GM19438 (cell line): ENCODE data around the gene MYOF.
"Not testable (repeated sequence)": the region's sequence is repeated elsewhere in the genome, so short reads cannot be mapped to it uniquely, and the experiment has no call there.

ENCODE experiments used
- ATAC-seq: cut with Tn5 transposase; IDR thresholded peaks from one replicate; pipeline ENCODE4 v1.9.1; 2021; ENCODE audit warnings: low read depth; ENCODE audit not compliant: unreplicated experiment

MYOF gene

GRCh38 chr10:93315246-93315645 is 166.9 kb downstream of the MYOF start:
- ATAC-seq = no peak

GRCh38 chr10:93314656-93315055 is 167.5 kb downstream of the MYOF start:
- not testable (repeated sequence) for ATAC-seq

- no peak for ATAC-seq
These were observed 168.3 kb downstream of the MYOF start for GRCh38 chr10:93313798-93314197.

- no peak for ATAC-seq
These were observed 173.1 kb downstream of the MYOF start for GRCh38 chr10:93309062-93309461.

GRCh38 chr10:93305122-93305521 is 177.0 kb downstream of the MYOF start:
- no peak for ATAC-seq

- no peak for ATAC-seq
These were observed 181.2 kb downstream of the MYOF start for GRCh38 chr10:93300981-93301380.

- ATAC-seq = no peak
These were observed 181.7 kb downstream of the MYOF start for GRCh38 chr10:93300288-93300917.

GRCh38 chr10:93299606-93300287 is 182.4 kb downstream of the MYOF start:
- no peak for ATAC-seq

GRCh38 chr10:93299195-93299594 is 182.9 kb downstream of the MYOF start:
- ATAC-seq = no peak

GRCh38 chr10:93296151-93296550 is 186.0 kb downstream of the MYOF start:
- no peak for ATAC-seq

- ATAC-seq = no peak
These were observed 188.1 kb downstream of the MYOF start for GRCh38 chr10:93293999-93294398.

GRCh38 chr10:93290661-93291354 is 191.3 kb downstream of the MYOF start:
- ATAC-seq = no peak

GRCh38 chr10:93288679-93289634 is 193.2 kb downstream of the MYOF start:
- ATAC-seq = no peak

- no peak for ATAC-seq
These were observed 194.4 kb downstream of the MYOF start for GRCh38 chr10:93287775-93288174.

- ATAC-seq = not testable (repeated sequence)
These were observed 197.9 kb downstream of the MYOF start for GRCh38 chr10:93284246-93284645.

- ATAC-seq = no peak
These were observed 200.8 kb downstream of the MYOF start for GRCh38 chr10:93281367-93281720.

- ATAC-seq = no peak
These were observed 201.3 kb downstream of the MYOF start for GRCh38 chr10:93280699-93281366.

GRCh38 chr10:93280121-93280698 is 201.9 kb downstream of the MYOF start:
- no peak for ATAC-seq

GRCh38 chr10:93277360-93277759 is 204.8 kb downstream of the MYOF start:
- no peak for ATAC-seq

GRCh38 chr10:93274419-93274818 is 207.7 kb downstream of the MYOF start:
- no peak for ATAC-seq
